Breast epithelium (tissue), 3 donors: ENCODE results near the gene PLD4.

Experiments
- POLR2A ChIP-seq: fragments of 450-650 bp; IDR thresholded peaks from one replicate; pipeline ENCODE4 v1.6.1; 2016; ENCODE audit warnings: antibody characterized with exemption, mild to moderate bottlenecking, moderate library complexity
- TF ChIP-seq, protein P1 (sequence below), 3 donors: fragments of 450-650 bp; IDR thresholded peaks; one replicate each; pipeline ENCODE4 v1.5.1; 2016 to 2017; ENCODE audit warnings: antibody characterized with exemption in 3 of 3, mild to moderate bottlenecking in 3 of 3, moderate library complexity in 3 of 3

- TF ChIP-seq, protein P1, sequence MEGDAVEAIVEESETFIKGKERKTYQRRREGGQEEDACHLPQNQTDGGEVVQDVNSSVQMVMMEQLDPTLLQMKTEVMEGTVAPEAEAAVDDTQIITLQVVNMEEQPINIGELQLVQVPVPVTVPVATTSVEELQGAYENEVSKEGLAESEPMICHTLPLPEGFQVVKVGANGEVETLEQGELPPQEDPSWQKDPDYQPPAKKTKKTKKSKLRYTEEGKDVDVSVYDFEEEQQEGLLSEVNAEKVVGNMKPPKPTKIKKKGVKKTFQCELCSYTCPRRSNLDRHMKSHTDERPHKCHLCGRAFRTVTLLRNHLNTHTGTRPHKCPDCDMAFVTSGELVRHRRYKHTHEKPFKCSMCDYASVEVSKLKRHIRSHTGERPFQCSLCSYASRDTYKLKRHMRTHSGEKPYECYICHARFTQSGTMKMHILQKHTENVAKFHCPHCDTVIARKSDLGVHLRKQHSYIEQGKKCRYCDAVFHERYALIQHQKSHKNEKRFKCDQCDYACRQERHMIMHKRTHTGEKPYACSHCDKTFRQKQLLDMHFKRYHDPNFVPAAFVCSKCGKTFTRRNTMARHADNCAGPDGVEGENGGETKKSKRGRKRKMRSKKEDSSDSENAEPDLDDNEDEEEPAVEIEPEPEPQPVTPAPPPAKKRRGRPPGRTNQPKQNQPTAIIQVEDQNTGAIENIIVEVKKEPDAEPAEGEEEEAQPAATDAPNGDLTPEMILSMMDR (IDR thresholded peaks at IDR 0.05): no peak
- TF ChIP-seq POLR2A: no peak
These were observed 27.1 kb upstream of the PLD4 start for GRCh38 chr14:104897330-104898194.
